NCI-H510A treated with DMSO at 0.1 percent for 48 hours (cell line): ENCODE data around the gene PLA2G2E.

ENCODE experiments used
- DNase-seq: peaks from one replicate; lab custom pipeline; 2025; lab: John Stamatoyannopoulos, UW

PLA2G2E gene, protein sequence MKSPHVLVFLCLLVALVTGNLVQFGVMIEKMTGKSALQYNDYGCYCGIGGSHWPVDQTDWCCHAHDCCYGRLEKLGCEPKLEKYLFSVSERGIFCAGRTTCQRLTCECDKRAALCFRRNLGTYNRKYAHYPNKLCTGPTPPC

DNA sequence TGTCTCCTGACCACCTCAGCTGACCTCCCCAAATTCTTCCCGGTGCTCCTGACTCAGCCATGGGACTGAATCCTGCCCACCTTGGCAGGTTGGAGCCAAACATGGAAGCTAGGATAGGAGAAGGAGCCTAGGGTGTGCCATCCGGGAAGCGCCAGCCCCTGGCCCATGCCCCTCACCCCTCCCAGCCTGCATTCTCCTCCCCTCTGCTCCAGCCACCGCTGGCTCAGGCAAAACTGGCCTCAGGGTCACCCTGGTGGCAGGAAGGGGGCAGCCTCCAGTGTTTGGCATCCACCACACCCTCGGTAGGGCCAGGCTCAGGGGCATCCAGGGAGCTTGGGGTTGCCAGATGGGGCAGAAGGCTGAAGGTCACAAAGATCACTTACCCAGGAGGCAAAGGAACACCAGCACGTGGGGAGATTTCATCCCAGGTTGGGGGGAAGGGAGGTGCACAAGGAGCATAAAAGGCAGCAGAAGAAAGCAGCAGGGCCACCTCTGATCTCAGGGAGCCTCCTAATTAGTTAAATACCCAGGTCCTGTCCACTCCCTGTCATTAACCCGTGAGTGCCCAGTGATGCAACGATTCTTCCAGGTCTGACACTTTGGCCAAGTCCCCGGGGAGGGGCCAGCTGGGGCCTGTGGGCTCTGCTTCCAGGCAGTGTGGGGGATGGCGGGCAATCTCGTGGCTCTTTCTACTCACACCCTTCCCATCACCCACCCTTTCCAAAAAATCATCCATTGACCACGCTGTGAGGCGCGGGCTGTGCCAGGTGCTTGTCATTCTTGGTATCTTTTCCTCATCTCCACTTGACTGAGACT, at the start of gene PLA2G2E:
Gene PLA2G2E (minus strand): TSS at position 481 of the 816 bp plus-strand sequence. CDS start 58 bp downstream, at position 423.
- no peak for DNase-seq

DNA sequence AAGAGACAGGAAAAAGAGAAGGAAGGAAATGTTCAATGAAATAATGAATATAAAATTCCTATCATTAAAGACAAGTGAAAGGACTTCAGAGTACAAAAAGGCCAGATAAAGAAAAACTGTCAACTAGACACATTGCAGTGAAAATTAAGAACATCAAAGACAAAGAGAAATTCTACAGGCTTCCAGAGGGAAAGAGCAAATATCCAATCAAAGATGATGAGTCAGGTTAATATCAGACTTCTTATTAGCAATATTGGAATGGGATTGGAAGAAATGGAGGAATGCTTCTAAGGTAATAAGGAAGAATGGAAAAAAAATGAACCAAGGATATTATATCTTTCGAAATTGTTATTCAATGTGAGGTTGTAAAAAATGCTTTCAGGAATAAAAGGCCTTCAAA, 48.2 kb upstream of the PLA2G2E start:
- DNase-seq: no peak

DNA sequence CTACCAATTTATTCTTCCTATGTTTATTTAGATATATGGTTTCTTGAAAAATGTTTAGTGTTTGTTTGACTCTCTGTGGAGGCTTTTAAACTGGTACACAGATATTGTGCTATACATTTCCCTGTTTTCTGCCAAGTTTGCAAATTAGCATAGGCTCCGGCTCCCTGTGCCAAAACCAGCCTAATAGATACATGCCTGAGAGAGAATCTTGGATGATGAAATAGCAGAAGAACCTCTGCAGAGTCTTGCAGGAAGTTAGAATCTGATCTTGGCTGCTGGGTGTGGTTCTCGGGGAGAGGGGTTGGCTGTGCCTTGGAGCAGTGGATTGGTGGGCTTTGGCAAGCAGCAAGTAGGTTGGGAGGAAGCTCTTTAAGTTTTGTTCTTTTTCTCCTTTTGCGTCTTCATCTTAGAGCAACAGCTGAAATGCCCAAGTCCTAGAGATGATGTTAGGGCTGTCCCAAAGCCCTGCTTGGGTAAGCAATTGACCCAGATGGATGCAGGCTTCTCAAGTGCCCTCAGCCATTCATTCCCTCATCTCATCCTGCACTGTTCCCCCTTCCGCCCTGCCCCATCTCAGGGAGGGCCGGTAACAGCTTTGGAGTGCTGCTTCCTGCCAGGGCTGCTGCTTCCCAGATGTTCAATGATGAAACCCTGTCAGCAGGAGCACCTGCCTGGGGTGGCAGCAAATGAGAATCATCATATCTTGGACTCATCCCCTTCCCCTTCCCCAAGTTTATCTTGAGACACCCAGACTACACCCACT, 46.7 kb upstream of the PLA2G2E start:
- DNase-seq: no peak

DNA sequence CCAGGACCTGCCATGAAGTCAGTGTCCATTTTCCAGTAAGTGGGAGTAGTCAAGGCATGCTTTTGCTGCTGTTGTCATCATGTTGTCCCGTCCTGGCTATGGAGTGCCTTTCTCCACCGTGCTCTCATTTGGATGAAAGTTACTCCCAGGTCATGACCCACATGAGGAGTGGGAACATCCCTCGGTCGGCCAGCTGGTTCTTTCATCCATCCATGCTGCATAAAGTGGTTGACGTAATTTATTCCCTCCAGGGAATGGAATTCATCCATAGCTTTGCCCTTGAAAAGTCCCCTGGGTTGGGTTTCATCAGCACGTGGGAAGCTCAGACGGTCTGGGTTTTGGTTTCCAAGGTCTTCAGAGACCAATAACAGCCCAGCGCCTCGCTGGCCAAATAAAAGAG, 44.4 kb upstream of the PLA2G2E start:
- DNase-seq: no peak

DNA sequence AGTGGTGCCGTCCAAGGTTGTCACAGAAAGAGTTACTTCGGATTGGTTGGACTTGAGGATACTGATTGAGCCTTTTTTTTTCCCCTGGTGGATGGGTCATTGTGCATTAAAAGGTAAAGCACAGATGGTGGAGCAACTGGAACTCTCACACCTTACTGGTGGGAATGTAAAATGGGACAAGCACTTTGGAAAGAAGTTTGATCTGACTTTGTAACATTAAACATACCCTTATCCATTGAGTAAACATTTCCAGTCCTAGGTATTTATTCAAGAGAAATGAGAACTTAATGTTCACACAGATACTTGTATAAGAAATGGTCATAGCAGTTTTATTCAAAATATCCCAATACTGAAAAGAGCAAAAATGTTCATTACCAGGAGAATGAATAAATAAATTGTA, 41.1 kb upstream of the PLA2G2E start:
- DNase-seq: no peak

DNA sequence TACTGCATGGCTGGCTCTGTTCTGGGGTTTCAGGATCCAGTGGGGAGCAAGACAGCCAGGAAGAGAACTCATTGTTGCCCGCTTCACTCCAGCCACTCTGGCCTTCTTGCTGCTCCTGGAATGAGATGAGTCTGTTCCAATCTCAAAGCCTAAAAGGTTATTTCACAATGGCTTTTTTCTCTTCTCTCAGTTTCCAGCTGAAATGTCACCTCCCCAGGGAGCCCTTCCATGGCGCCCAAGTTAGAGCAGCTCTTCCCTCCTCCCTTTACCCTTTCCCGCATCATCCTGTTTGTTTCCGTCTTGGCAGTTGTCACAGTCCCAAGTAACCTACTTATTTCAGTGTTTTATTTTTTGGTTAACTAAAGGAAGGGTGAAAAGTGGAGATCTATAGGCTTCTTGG, 40.2 kb upstream of the PLA2G2E start:
- no peak for DNase-seq

DNA sequence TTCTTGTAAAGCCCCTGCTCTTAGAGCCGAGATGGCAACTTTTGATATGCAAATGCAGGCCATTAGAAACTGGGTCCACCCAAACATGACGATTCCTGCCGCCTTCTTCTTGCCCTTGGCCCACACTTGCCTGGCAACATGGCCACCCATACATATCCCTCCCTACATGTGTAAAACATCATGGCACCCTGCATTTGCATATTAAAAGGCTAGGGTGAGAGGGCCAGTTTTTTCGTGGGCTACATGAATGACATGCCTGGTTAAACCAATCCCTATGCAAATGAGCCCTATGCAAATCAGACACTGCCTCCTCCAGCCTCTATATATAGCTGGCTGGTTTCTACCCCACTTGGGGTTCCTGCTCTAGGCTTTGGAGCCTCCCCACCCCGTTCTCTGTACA, 37.2 kb upstream of the PLA2G2E start:
- no peak for DNase-seq

DNA sequence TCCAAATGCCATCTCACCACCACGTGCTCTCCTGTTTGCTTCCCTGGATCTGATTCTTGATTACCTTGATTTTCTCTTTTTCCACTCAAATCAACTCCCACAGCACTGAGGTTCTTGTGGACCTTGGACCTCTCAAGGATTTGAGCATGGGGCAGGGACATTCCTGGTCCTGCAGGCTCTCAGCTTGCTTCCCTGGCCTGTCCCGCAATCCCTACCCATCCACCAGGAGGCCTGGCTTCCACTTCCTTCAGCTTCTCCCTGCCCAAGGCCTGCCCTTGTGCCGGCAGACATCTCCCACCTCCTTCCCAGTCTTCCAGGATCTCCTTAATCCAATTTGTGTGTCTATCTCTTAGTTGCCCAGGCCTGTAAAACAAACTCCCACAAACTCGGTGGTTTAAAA, 34.4 kb upstream of the PLA2G2E start:
- no peak for DNase-seq

DNA sequence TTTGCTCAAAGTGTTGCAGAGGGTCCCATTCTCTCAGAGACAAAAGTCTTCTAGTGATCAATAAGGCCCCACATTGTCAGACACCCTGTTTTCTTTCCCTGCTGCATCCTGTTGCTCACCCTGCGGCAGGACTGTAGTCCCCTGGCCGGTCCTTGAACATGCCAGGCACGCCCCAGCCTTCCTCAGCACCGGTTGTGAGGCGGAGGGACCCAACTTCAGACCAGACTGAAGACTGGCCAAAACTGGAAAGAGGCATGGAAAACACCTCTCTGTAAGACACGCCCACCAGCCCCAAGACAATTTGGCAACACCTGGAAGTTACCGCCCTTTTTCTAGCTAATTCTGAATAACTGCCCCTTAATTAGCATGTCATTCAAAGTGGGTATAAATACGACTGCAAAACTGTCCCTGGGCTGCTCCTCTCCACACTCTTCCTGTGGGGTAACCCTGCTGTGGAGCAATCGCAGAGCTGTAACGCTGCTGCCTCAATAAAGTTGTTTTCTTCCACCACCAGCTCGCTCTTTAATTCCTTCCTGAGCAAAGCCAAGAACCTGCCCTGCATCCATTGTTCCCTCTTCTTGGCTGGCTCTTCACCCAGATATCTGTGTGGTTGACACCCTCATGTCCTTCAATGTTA, 32.2 kb upstream of the PLA2G2E start:
- no peak for DNase-seq

DNA sequence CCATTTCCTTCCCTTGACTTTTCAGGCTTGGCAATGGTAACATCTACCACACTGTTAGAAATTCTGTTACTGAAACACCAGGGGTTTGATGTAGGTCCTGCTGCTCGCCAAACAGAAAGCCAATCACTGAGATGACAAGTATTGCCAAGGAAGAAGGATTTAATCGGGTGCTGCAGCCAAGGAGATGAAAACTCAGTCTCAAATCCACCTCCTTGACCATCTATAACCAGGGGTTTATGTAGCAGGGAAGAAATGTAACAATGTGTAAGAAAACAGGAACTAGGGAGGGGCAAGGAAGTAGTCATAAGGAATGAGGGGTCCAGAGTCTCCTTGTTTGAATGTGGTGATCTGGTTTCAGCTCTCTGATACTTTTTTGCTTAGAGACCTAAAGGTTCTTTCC, 30.6 kb upstream of the PLA2G2E start:
- no peak for DNase-seq

DNA sequence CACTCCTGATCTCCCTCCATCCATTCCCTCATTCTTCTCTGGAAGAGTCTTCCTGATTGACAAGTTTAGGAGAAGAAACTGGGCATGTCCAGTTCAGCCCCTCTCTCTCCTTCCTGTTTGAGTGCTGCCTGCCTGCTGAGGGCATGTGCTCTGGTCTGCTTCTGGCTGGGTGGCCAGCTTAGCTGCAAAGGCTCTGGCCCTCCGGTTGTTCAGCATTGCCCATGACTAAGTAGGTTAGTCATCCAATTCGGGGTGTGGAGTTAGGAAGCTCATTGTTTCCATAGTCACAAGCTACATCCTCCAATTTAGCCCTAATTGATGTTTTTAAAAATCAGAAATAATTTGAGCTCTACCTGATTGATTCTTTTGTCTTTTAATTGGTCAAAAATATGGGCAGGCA, 25.6 kb upstream of the PLA2G2E start:
- no peak for DNase-seq

DNA sequence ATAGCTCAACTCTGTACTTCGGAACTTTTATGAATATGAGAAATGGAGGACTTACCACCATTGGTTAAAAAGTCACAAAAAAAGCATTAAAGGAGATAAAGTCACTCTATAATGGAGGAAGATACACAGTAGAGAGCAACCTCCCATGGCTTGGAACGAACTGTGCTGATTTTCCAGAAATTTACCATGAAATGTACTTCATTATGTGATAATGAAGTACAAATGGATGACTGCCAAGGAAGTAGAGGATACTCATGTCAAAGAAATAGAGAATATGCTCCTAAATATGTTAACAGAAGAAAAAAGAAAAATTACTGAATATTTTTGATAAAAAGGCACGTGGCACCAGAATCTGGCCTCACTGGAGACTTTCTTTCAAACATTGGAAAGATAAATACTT, 23.6 kb upstream of the PLA2G2E start:
- no peak for DNase-seq

DNA sequence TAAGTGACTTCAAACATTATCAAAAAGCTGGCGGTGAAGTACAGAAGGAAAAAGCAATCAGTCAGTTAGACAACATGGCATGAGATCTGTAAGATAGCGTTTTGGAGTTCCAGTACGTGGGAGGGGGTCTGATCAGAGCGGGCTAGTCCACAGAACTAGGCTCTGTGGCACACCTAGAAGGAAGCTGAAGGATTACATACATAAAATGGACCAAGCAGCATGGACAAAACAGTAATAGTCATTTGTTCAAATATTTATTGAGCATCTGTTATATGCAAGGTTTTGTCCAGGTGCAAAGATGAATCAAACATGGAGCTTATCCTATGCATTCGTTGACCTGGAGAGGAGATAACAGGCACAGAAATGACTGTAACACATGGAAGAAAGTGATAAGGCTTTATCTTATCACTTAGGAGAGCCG, 22.9 kb upstream of the PLA2G2E start:
- no peak for DNase-seq

DNA sequence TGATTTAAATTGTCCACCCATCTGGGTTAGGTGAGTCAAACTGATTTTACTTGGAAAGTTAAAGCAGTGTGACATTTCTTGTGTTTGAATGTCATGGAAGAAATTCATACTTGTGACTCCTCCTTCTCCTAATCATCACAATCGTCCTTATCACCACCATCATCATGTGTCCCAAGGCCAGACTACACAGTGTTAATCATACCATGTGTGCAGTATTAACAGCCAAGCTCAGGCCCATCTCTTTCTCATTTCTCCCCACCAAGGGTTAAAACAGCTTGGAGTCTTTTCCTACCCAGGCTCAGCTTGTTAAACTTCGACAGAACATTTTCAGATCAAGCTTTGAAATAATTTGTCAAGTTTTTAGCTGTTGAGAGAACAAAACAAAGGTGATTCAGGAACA, 22.5 kb upstream of the PLA2G2E start:
- no peak for DNase-seq

DNA sequence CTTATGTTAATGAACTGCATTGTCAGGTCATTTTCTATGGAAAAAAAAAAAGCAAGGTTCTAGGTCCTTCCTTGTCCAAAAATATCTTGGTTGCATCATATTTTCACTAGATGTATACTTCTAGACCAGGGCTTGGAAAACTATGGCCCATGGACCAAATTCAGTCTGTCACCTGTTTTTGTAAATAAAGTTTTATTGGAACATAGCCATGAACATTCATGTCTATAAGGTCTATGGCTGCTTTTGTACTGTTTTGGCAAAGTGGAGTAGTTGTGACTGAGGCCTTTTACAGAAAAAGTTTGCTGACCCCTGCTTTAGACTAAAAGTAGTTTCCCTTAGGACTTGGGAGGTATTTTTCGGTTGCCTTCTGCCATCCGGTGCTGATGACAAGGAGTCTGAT, 19.2 kb upstream of the PLA2G2E start:
- no peak for DNase-seq

DNA sequence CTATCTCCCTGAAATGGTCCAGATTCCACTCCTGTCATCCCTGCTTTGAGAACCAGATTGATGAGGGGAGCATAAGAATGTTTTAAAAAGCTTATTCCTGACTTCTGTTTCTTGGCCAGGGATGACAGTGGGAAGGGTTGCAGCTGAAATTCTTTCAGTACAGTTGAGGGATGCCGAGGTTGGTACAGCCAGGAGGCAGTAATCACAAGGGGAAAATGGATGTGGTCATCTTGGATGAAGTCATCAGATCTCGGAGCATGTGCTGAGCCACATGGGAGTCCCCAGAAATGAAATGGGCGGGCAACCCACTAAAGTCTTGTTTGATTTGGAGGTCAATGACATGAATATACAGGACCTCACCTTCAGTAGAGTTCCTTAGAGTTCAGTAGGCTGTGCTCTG, 18.7 kb upstream of the PLA2G2E start:
- no peak for DNase-seq

DNA sequence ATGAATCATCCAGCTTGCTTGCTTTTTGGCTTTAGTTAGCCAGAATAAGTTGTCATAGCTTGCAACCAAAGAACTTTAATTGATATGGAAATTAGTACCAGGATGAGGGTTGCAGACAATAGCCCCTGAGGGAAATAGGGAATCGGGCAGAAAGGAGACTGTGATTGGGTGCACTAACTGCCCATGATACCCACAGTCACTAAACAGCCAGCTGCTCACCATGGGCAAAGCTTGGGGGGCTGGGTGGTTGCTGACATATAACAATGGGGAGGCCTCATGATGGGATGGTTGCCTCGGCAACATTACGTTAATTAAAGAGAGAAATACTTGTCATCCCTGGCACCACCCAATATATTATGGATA, 17.8 kb upstream of the PLA2G2E start:
- DNase-seq: no peak

DNA sequence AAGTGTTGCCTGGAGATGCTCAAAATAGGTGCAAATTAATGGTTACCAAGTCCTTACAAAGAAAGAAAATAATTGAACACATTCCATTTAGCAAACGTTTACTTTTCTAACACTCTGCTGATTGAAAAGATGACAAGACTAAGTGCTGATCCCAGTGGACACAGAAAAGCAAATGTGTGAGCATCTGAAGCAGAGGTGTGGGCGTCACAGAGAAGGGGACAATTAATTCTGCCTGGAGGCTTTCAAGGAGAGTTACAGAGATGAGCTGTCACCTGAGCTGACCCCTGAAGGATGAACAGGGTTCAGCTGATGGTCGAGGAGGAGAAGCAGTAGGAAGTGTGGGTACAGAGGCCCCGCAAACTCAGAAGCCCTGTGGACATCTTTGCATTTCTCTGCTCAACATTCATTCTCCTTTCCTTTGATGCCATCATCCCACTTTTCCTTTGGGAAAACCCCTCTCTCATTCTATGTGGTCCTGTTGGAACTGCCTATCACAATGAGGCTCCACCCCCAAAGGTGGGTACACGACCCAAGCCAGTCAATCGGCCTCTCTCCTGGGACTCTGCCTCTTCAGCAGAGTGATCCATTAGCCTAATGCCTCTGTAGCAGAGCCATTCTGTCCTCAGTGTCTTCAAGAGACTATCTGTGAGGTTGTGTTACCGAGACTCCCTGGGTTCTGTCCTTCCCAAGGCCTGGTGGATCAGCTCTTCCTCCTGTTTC, 17.2 kb upstream of the PLA2G2E start:
- DNase-seq: no peak

DNA sequence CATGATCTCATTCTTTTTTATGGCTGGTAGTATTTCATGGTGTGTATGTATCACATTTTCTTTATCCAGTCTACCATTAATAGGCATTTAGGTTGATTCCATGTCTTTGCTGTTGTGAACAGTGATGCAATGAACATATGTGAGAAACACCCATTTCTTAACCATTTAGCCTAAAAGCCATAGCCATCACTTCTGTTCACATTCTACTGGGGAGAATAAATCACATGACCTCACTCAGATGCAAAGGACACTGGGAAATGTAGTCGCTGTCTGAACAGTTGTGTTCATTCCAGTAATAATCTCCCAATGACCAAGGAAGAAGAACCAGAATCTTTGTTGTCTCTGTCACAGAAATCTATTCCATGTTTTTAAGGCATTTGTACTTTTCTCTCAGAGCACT, 15.1 kb upstream of the PLA2G2E start:
- DNase-seq: no peak

DNA sequence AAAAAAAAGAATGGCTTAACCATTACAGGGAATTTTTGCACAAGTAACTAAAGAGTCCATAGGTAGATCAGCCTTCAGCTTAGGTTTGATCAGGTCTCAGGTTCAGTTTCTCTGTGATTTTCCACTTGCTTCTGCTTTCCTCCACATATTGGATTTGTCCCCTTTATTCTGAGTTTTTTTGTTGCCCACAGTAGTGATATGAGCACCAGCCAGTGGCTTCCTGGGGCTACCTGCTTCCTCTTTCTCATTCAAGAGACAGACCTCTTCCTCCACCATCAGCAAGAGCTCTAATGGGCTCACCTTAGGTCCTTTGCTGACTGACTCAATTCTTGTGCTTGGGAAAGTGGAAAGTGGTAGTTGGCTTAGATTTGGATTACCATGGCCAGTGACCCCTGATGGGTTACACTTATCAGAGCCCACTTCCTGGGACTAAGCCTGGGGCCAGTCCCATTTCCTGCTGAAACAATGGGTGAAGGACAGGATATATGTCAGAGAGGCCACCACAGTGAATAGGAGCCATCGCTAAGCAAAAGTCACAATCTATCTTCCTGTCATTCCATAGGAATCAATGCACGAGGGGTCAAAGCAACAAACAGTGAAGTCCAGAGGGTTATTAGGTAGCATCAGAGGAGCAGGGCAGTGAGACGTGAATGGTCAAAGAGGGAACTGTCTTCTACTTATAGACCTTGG, 12.8 kb upstream of the PLA2G2E start:
- DNase-seq: no peak

DNA sequence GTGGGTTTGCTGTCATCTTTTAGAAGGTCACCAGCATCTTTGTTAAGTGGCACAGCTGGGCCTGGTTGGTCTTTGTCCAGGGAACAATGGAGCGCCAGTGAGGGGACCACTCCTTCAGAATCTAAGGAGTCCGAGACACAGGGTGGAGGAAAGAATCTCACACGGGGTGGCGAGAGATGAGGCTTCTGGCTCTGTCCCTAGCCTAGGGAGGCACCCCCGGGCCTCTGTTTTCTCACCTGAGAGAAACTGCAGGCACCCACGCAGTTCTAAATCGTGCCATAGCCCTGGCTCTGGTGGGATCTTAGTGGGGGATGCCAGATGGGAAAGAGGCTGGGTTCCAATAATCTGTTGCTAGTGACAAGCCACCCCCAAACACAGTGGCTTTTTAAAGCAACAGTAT, 10.9 kb upstream of the PLA2G2E start:
- DNase-seq: no peak

DNA sequence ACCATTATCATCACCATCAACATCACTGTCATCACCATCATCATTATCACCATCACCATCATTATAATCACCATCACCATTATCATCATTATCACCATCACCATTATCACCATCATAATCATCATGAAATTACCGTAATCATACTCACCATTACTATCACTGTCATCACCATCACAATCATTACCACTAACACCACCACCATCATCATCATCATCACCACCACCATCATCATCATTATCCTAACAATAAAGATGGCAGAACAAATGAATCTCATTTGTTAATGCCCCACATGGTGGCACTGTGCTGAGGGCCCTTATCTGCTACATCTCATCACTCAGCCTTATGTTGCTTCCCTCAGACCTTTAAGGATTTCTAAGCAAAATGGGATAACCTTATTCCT, 9.4 kb upstream of the PLA2G2E start:
- DNase-seq: no peak
